ENCODE measurements around the gene SUN1. TPM values are rescaled to one million over a fixed set of nuclear protein-coding genes. Genes with fewer than 3 reads are reported as not detected.
A peak's percentile ranks its signal among the peaks of the same experiment; 100 is the strongest.

The SUN1 gene
- total RNA-seq, 1 donor from 2014 or later, result 127 TPM

GRCh38 chr7:875051-875450 lies 42.8 kb downstream of the SUN1 start:
- DNase-seq (no peak), ATAC-seq (no peak)
- no peak overlapping the region for H3K4me3 ChIP-seq
- no peaks in the 10 kb centered on the region for H3K27me3 ChIP-seq
- peaks cover 32% of the 10 kb centered on the region for H3K4me1 ChIP-seq
- H3K9me3 ChIP-seq, result no peaks in the 10 kb centered on the region
- no peak overlapping the region for H3K27ac ChIP-seq
- TF ChIP-seq CTCF (IDR thresholded peaks at IDR 0.05), result no peak
- intact Hi-C loops (cut with DNase I), result loop anchor here (5.0 kb wide), 1 partner anchor 88 kb away; no protein-coding TSS in a partner anchor
- peaks cover 29% of the 10 kb centered on the region for H3K36me3 ChIP-seq

GRCh38 chr7:875476-876076 lies 43.3 kb downstream of the SUN1 start:
- intact Hi-C loops (cut with DNase I), result loop anchor here (5.0 kb wide), 1 partner anchor 88 kb away; no protein-coding TSS in a partner anchor
- H3K27me3 ChIP-seq, result no peaks in the 10 kb centered on the region
- DNase-seq, result no peak
- H3K4me3 ChIP-seq, result peak overlapping the region; percentile 54
- no peak for TF ChIP-seq CTCF (IDR thresholded peaks at IDR 0.05)
- ATAC-seq, result no peak
- peak overlapping the region; percentile 88 for H3K27ac ChIP-seq
- peaks cover 23% of the 10 kb centered on the region for H3K36me3 ChIP-seq
- no peaks in the 10 kb centered on the region for H3K9me3 ChIP-seq
- H3K4me1 ChIP-seq, result peaks cover 32% of the 10 kb centered on the region

- DNase-seq (peak; percentile 98), ATAC-seq (peak; percentile 90)
- peaks cover 32% of the 10 kb centered on the region for H3K4me1 ChIP-seq
- H3K36me3 ChIP-seq, result peaks cover 16% of the 10 kb centered on the region
- intact Hi-C loops (cut with DNase I), result loop anchor here (5.0 kb wide), 1 partner anchor 89 kb away; no protein-coding TSS in a partner anchor
- H3K4me3 ChIP-seq, result peak within 1 kb of the TSS; percentile 71
- peak; percentile 42 for TF ChIP-seq CTCF (IDR thresholded peaks at IDR 0.05)
- H3K27ac ChIP-seq, result peak within 1 kb of the TSS; percentile 88
- H3K9me3 ChIP-seq, result no peaks in the 10 kb centered on the region
- no peaks in the 10 kb centered on the region for H3K27me3 ChIP-seq
Observed at GRCh38 chr7:876077-876971, 44.0 kb downstream of the SUN1 start, which contains the start of gene GET4. Gene GET4 (plus strand): TSS chr7:876554. CDS start chr7:876646, 92 bp downstream.

- H3K4me3 ChIP-seq, result peak overlapping the region; percentile 71
- intact Hi-C loops (cut with DNase I), result loop anchor here (5.0 kb wide), 1 partner anchor 90 kb away; no protein-coding TSS in a partner anchor
- DNase-seq, result no peak
- H3K27ac ChIP-seq, result peak overlapping the region; percentile 80
- ATAC-seq, result peak; percentile 8
- peaks cover 32% of the 10 kb centered on the region for H3K4me1 ChIP-seq
- peaks cover 10% of the 10 kb centered on the region for H3K36me3 ChIP-seq
- TF ChIP-seq CTCF (IDR thresholded peaks at IDR 0.05), result no peak
- no peaks in the 10 kb centered on the region for H3K27me3 ChIP-seq
- H3K9me3 ChIP-seq, result no peaks in the 10 kb centered on the region
Observed at GRCh38 chr7:876972-877311, 44.7 kb downstream of the SUN1 start.

- Histone ChIP-seq H3K4me3 (peak overlapping the region; percentile 71), H3K27me3 (no peaks in the 10 kb centered on the region), H3K4me1 (peaks cover 32% of the 10 kb centered on the region), H3K27ac (peak overlapping the region; percentile 80), H3K9me3 (no peaks in the 10 kb centered on the region), H3K36me3 (peaks cover 3% of the 10 kb centered on the region)
- TF ChIP-seq CTCF (IDR thresholded peaks at IDR 0.05), result no peak
- ATAC-seq (peak; percentile 4), DNase-seq (peak; percentile 77)
- intact Hi-C loops (cut with DNase I), result loop anchor here (5.0 kb wide), 1 partner anchor 90 kb away; no protein-coding TSS in a partner anchor
Observed at GRCh38 chr7:877312-878232, 45.3 kb downstream of the SUN1 start.

All from upper lobe of right lung (tissue), 1 donor.